Putamen (tissue), 1 donor: Measurements from ENCODE around the gene CALN1.

ENCODE experiments used
- DNase-seq: peaks from one replicate; pipeline ENCODE4 v3.0.0-alpha.2; 2016; ENCODE audit warnings: low spot score

The CALN1 gene

GRCh38 chr7:72183835-72184234 lies 228.3 kb downstream of the CALN1 start:
- DNase-seq = no peak

GRCh38 chr7:72182036-72182435 lies 230.1 kb downstream of the CALN1 start:
- peak; percentile 29 for DNase-seq

GRCh38 chr7:72176875-72177274 lies 235.3 kb downstream of the CALN1 start:
- no peak for DNase-seq

- no peak for DNase-seq
Observed at GRCh38 chr7:72170475-72170874, 241.7 kb downstream of the CALN1 start.

- DNase-seq = no peak
Observed at GRCh38 chr7:72163271-72163670, 248.9 kb downstream of the CALN1 start.

- DNase-seq = no peak
Observed at GRCh38 chr7:72161534-72161933, 250.6 kb downstream of the CALN1 start.

- DNase-seq = no peak
Observed at GRCh38 chr7:72159911-72160310, 252.2 kb downstream of the CALN1 start.

GRCh38 chr7:72156671-72157070 lies 255.5 kb downstream of the CALN1 start:
- DNase-seq = no peak

GRCh38 chr7:72153132-72153512 lies 259.0 kb downstream of the CALN1 start:
- DNase-seq = no peak

- DNase-seq = peak; percentile 97
Observed at GRCh38 chr7:72152161-72153131, 259.7 kb downstream of the CALN1 start.

GRCh38 chr7:72140566-72140965 lies 271.6 kb downstream of the CALN1 start:
- DNase-seq = no peak

GRCh38 chr7:72127136-72127535 lies 285.0 kb downstream of the CALN1 start:
- DNase-seq = no peak

- no peak for DNase-seq
Observed at GRCh38 chr7:72123913-72124312, 288.2 kb downstream of the CALN1 start.

GRCh38 chr7:72118366-72118765 lies 293.8 kb downstream of the CALN1 start:
- no peak for DNase-seq

GRCh38 chr7:72114129-72114528 lies 298.0 kb downstream of the CALN1 start:
- DNase-seq = no peak

- DNase-seq = no peak
Observed at GRCh38 chr7:72112992-72113391, 299.1 kb downstream of the CALN1 start.

- no peak for DNase-seq
Observed at GRCh38 chr7:72112530-72112929, 299.6 kb downstream of the CALN1 start.

GRCh38 chr7:72111086-72111485 lies 301.1 kb downstream of the CALN1 start:
- DNase-seq = no peak

- DNase-seq = no peak
Observed at GRCh38 chr7:72109566-72109965, 302.6 kb downstream of the CALN1 start.

- no peak for DNase-seq
Observed at GRCh38 chr7:72106405-72106804, 305.7 kb downstream of the CALN1 start.

GRCh38 chr7:72101444-72101843 lies 310.7 kb downstream of the CALN1 start:
- DNase-seq = peak; percentile 43

GRCh38 chr7:72099784-72100183 lies 312.4 kb downstream of the CALN1 start:
- no peak for DNase-seq

GRCh38 chr7:72098807-72099580 lies 313.1 kb downstream of the CALN1 start:
- no peak for DNase-seq
